ENCODE measurements around the gene WWOX.

GRCh38 chr16:78768718-78769117 lies 669.3 kb downstream of the WWOX start:
- TF ChIP-seq POLR2AphosphoS5 (IDR thresholded peaks at IDR 0.05; ENCODE audit: insufficient read depth, low read depth, low read length), result no peak
- no peak for TF ChIP-seq CTCF (IDR thresholded peaks at IDR 0.05; ENCODE audit: extremely low read depth in 1 of 2, insufficient read depth in 1 of 2, low read depth in 1 of 2, low read length in 2 of 2)
- TF ChIP-seq POLR2A (IDR thresholded peaks at IDR 0.05; ENCODE audit: low read depth, low read length), result no peak
- no peak for TF ChIP-seq FOS (IDR thresholded peaks at IDR 0.05; ENCODE audit: borderline replicate concordance, insufficient read depth, low read length)
- TF ChIP-seq EZH2 (IDR thresholded peaks at IDR 0.05; ENCODE audit: borderline replicate concordance, low read depth, low read length, severe bottlenecking), result no peak
- no peak for TF ChIP-seq JUN (IDR thresholded peaks at IDR 0.05; ENCODE audit: borderline replicate concordance, insufficient read depth, insufficient read length, low read depth)
- TF ChIP-seq MAX (IDR thresholded peaks at IDR 0.05; ENCODE audit: insufficient read depth, insufficient read length), result no peak
- no peak for TF ChIP-seq GATA2 (IDR thresholded peaks at IDR 0.05; ENCODE audit: insufficient read depth, insufficient read length, low read depth, low read length)
- TF ChIP-seq MYC (IDR thresholded peaks at IDR 0.05; ENCODE audit: low read depth, low read length), result no peak
